ENCODE results near the gene NUP62. TPM values are rescaled to one million over a fixed set of nuclear protein-coding genes. Genes with fewer than 3 reads are reported as not detected.

Gene NUP62
- polyA plus RNA-seq, 1 of the 3 experiments (the other 2 are of a cell fraction), result 16.2 TPM

- Histone ChIP-seq H3K9me3 (no peaks in the 10 kb centered on the region), H3K79me2 (ENCODE audit: insufficient read depth) (peaks cover 49% of the 10 kb centered on the region), H3K36me3 (replicated peaks in 1 of 2; ENCODE audit: control insufficient read depth in 1 of 2, insufficient read depth in 2 of 2, low read length in 1 of 2) (peaks cover 37 to 48% of the 10 kb centered on the region in 2 experiments), H3K4me1 (ENCODE audit: control insufficient read depth in 1 of 2, insufficient read depth in 2 of 2, low read depth in 1 of 2, low read length in 1 of 2) (peaks cover 7 to 23% of the 10 kb centered on the region in 2 experiments; a peak in 3 of 4 replicates), H2AFZ (ENCODE audit: low read depth) (peak overlapping the region; percentile 84), H3K9me2 (no peaks in the 10 kb centered on the region), H3K9ac (peak overlapping the region; percentile 97), H3F3A (replicated peaks; ENCODE audit: insufficient read depth) (no peaks in the 10 kb centered on the region), H4K20me1 (ENCODE audit: insufficient read depth) (no peaks in the 10 kb centered on the region), H3K4me2 (peak overlapping the region; percentile 97), H3K27me3 (ENCODE audit: insufficient read depth) (no peaks in the 10 kb centered on the region), H3K27ac (ENCODE audit: low read depth in 2 of 2, low read length in 1 of 2) (peak overlapping the region; percentile 96 to 99), H3K4me3 (ENCODE audit: low read depth in 2 of 2, low read length in 1 of 2) (peak overlapping the region; percentile 98 to 99)
- DNase-seq, result peak; percentile 98
- ChIA-PET CTCF (interaction anchor here (0.6 to 1.1 kb wide), 4 partner anchors 11 to 135 kb away, joined by 3 to 6 read pairs (median 4); no protein-coding TSS in a partner anchor), POLR2A (interaction anchor here (0.7 to 3.5 kb wide), 5 partner anchors 10 to 236 kb away, joined by 3 to 22 read pairs (median 9); partner anchors contain the start of genes FUZ, PNKP, PTOV1 and SCAF1)
- WGBS (ENCODE audit: low lambda C conversion rate), result 15% methylated on average over 30 of the region's 41 CpGs
- 0 out of 2 replicates have a peak, but pooled peaks have one; percentile 4 for TF ChIP-seq REST (IDR thresholded peaks at IDR 0.05; ENCODE audit: low read depth, low read length)
- TF ChIP-seq, protein P1, sequence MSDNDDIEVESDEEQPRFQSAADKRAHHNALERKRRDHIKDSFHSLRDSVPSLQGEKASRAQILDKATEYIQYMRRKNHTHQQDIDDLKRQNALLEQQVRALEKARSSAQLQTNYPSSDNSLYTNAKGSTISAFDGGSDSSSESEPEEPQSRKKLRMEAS (IDR thresholded peaks at IDR 0.05; ENCODE audit: low read depth), result 0 out of 2 replicates have a peak, but pooled peaks have one; percentile 38
- no peak for TF ChIP-seq FOXM1 (IDR thresholded peaks at IDR 0.05; ENCODE audit: low read depth)
- peak; percentile 55; the same call in 1 of the 2 replicates for TF ChIP-seq RFX5 (IDR thresholded peaks at IDR 0.05; ENCODE audit: low read length)
These were observed 51.2 kb downstream of the NUP62 start for GRCh38 chr19:49877879-49878743.

- Histone ChIP-seq H3K4me2 (peak within 1 kb of the TSS; percentile 97), H3K9ac (peak within 1 kb of the TSS; percentile 97), H3K9me2 (no peaks in the 10 kb centered on the region), H3K79me2 (ENCODE audit: insufficient read depth) (peaks cover 50% of the 10 kb centered on the region), H3F3A (replicated peaks; ENCODE audit: insufficient read depth) (no peaks in the 10 kb centered on the region), H4K20me1 (ENCODE audit: insufficient read depth) (no peaks in the 10 kb centered on the region), H3K27ac (ENCODE audit: low read depth in 2 of 2, low read length in 1 of 2) (peak within 1 kb of the TSS; percentile 96 to 99), H2AFZ (ENCODE audit: low read depth) (peak within 1 kb of the TSS; percentile 84), H3K4me1 (ENCODE audit: control insufficient read depth in 1 of 2, insufficient read depth in 2 of 2, low read depth in 1 of 2, low read length in 1 of 2) (peaks cover 7 to 23% of the 10 kb centered on the region in 2 experiments; a peak in 3 of 4 replicates), H3K4me3 (ENCODE audit: low read depth in 2 of 2, low read length in 1 of 2) (peak within 1 kb of the TSS; percentile 98 to 99), H3K27me3 (ENCODE audit: insufficient read depth) (no peaks in the 10 kb centered on the region), H3K9me3 (no peaks in the 10 kb centered on the region), H3K36me3 (replicated peaks in 1 of 2; ENCODE audit: control insufficient read depth in 1 of 2, insufficient read depth in 2 of 2, low read length in 1 of 2) (peaks cover 28 to 43% of the 10 kb centered on the region in 2 experiments)
- DNase-seq, result peak; percentile 91
- under 1% methylated on average over 37 of the region's 61 CpGs for WGBS (ENCODE audit: low lambda C conversion rate)
- ChIA-PET POLR2A (interaction anchor here (0.6 to 3.5 kb wide), 10 partner anchors 9 to 268 kb away, joined by 3 to 22 read pairs (median 6); partner anchors contain the start of genes FUZ, NUP62, PNKP and PTOV1), CTCF (interaction anchor here (0.6 to 1.0 kb wide), 6 partner anchors 11 to 415 kb away, joined by 3 to 6 read pairs (median 3); partner anchors contain the start of gene ATF5)
- TF ChIP-seq FOXM1 (IDR thresholded peaks at IDR 0.05; ENCODE audit: low read depth) (no peak), GABPA (IDR thresholded peaks at IDR 0.05; ENCODE audit: low read depth) (peak; percentile 82), NFIC (IDR thresholded peaks at IDR 0.05; ENCODE audit: borderline replicate concordance) (peak; percentile 93), NRF1 (IDR thresholded peaks at IDR 0.05; ENCODE audit: low read depth, low read length) (peak; percentile 82), YY1 (IDR thresholded peaks at IDR 0.05; ENCODE audit: low read depth) (peak; percentile 91), EZH2phosphoT487 (IDR thresholded peaks at IDR 0.05; ENCODE audit: borderline replicate concordance, low read depth) (no peak), FOSL2 (IDR thresholded peaks at IDR 0.05; ENCODE audit: borderline replicate concordance, low read depth) (0 out of 2 replicates have a peak, but pooled peaks have one; percentile 4), POLR2AphosphoS5 (IDR thresholded peaks at IDR 0.05; ENCODE audit: low read depth, low read length) (peak; percentile 45)
- TF ChIP-seq, protein P2, sequence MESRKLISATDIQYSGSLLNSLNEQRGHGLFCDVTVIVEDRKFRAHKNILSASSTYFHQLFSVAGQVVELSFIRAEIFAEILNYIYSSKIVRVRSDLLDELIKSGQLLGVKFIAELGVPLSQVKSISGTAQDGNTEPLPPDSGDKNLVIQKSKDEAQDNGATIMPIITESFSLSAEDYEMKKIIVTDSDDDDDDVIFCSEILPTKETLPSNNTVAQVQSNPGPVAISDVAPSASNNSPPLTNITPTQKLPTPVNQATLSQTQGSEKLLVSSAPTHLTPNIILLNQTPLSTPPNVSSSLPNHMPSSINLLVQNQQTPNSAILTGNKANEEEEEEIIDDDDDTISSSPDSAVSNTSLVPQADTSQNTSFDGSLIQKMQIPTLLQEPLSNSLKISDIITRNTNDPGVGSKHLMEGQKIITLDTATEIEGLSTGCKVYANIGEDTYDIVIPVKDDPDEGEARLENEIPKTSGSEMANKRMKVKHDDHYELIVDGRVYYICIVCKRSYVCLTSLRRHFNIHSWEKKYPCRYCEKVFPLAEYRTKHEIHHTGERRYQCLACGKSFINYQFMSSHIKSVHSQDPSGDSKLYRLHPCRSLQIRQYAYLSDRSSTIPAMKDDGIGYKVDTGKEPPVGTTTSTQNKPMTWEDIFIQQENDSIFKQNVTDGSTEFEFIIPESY (IDR thresholded peaks at IDR 0.05; ENCODE audit: borderline replicate concordance, low read depth), result peak; percentile 95
- TF ChIP-seq, protein P1 (IDR thresholded peaks at IDR 0.05; ENCODE audit: low read depth), result peak; percentile 90
- TF ChIP-seq, protein P3, sequence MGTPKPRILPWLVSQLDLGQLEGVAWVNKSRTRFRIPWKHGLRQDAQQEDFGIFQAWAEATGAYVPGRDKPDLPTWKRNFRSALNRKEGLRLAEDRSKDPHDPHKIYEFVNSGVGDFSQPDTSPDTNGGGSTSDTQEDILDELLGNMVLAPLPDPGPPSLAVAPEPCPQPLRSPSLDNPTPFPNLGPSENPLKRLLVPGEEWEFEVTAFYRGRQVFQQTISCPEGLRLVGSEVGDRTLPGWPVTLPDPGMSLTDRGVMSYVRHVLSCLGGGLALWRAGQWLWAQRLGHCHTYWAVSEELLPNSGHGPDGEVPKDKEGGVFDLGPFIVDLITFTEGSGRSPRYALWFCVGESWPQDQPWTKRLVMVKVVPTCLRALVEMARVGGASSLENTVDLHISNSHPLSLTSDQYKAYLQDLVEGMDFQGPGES (IDR thresholded peaks at IDR 0.05; ENCODE audit: low read depth, low read length), result 0 out of 2 replicates have a peak, but pooled peaks have one; percentile 5
These were observed 52.1 kb downstream of the NUP62 start, which contains the start of the genes AKT1S1 and TBC1D17 for GRCh38 chr19:49877020-49877878. Gene AKT1S1, minus strand, starts transcription at chr19:49877355. Its CDS starts 4,060 bp downstream, at chr19:49873295. Gene TBC1D17, plus strand, starts transcription at chr19:49877702. Its CDS starts 22 bp downstream, at chr19:49877724.

Data from SK-N-SH (cell line).